Thoracic aorta (tissue), 2 donors: ENCODE measurements around the gene PRELID3B. TPM values are rescaled to one million over a fixed set of nuclear protein-coding genes. Genes with fewer than 3 reads are reported as not detected.
"Not testable (repeated sequence)": the region's sequence is repeated elsewhere in the genome, so short reads cannot be mapped to it uniquely, and the experiment has no call there.

Experiments used
- ATAC-seq: fragments of 150-250 bp; one replicate; pipeline ENCODE4 v1.8.0; 2017; ENCODE audit warnings: low read depth; ENCODE audit not compliant: insufficient number of reproducible peaks, low FRiP score
- DNase-seq: peaks from one replicate; pipeline ENCODE4 v3.0.0-alpha.2; 2020; ENCODE audit warnings: low spot score
- H3K27ac ChIP-seq, 2 donors: fragments of 200-600 bp; sonication (generic); 1 replicate in 1 of 2; 2 replicates in 1 of 2; pipeline ENCODE4 v1.5.1; 2016; ENCODE audit warnings: mild to moderate bottlenecking in 2 of 2, moderate library complexity in 2 of 2
- H3K27me3 ChIP-seq: fragments of 200-600 bp; sonication (generic); replicated peaks from 2 replicates; pipeline ENCODE4 v1.6.0; 2016; ENCODE audit warnings: mild to moderate bottlenecking; ENCODE audit not compliant: insufficient read depth
- H3K36me3 ChIP-seq: fragments of 200-600 bp; sonication (generic); one replicate; pipeline ENCODE4 v1.5.1; 2016
- H3K4me1 ChIP-seq, 2 donors: fragments of 200-600 bp; sonication (generic); 1 replicate in 1 of 2; 2 replicates in 1 of 2; pipeline versions ENCODE4 v1.5.1 to v1.6.0; 2016; ENCODE audit warnings: low read depth in 2 of 2, mild to moderate bottlenecking in 1 of 2; ENCODE audit not compliant: control insufficient read depth in 1 of 2
- H3K4me3 ChIP-seq: fragments of 200-600 bp; sonication (generic); 2 replicates; pipeline ENCODE4 v1.5.1; 2016; ENCODE audit warnings: mild to moderate bottlenecking
- H3K9me3 ChIP-seq: fragments of 200-600 bp; sonication (generic); 2 replicates; pipeline ENCODE4 v1.5.1; 2016
- total RNA-seq, 2 donors: library from RNA; depleted of rRNA; stranded (reverse); fragments of >200 nt; gene quantifications; one replicate each; pipeline versions ENCODE4 v1.1.0 to v1.2.3, GENCODE V29; 2016
- TF ChIP-seq, protein P1 (sequence below): fragments of 200-600 bp; sonication (generic); IDR thresholded peaks from one replicate; pipeline ENCODE4 v1.5.1; 2019; ENCODE audit warnings: antibody characterized with exemption

PRELID3B gene
- total RNA-seq, 2 donors from 2014 or later, result 25.5 to 30.5 TPM

DNA sequence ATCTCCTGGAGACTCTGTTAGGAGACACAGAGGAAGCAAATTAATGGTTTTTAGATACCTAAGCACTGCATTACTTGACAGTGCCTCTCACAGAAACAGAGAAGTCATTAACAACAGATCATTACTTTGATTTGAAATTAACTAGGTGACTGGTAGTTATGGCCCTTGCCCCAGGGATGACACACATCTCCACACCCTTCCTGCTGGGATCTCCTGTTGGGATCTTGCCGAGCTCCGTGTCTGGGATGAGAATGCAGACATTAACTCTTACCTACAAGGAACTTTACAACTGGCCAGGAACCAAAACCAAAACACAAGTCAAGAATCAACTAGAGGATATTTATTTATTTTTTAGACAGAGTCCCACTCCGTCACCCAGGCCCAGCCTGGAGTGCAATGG lies 2.2 kb upstream of the PRELID3B start:
- no peaks in the 10 kb centered on the region for H3K9me3 ChIP-seq
- no peak for DNase-seq
- H3K4me1 ChIP-seq, result peaks cover 16 to 24% of the 10 kb centered on the region in 2 donors
- no peak for ATAC-seq
- TF ChIP-seq, protein P1, sequence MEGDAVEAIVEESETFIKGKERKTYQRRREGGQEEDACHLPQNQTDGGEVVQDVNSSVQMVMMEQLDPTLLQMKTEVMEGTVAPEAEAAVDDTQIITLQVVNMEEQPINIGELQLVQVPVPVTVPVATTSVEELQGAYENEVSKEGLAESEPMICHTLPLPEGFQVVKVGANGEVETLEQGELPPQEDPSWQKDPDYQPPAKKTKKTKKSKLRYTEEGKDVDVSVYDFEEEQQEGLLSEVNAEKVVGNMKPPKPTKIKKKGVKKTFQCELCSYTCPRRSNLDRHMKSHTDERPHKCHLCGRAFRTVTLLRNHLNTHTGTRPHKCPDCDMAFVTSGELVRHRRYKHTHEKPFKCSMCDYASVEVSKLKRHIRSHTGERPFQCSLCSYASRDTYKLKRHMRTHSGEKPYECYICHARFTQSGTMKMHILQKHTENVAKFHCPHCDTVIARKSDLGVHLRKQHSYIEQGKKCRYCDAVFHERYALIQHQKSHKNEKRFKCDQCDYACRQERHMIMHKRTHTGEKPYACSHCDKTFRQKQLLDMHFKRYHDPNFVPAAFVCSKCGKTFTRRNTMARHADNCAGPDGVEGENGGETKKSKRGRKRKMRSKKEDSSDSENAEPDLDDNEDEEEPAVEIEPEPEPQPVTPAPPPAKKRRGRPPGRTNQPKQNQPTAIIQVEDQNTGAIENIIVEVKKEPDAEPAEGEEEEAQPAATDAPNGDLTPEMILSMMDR, result no peak
- H3K36me3 ChIP-seq, result no peaks in the 10 kb centered on the region
- no peak overlapping the region for H3K27ac ChIP-seq
- no peak overlapping the region for H3K4me3 ChIP-seq
- H3K27me3 ChIP-seq, result no peaks in the 10 kb centered on the region

DNA sequence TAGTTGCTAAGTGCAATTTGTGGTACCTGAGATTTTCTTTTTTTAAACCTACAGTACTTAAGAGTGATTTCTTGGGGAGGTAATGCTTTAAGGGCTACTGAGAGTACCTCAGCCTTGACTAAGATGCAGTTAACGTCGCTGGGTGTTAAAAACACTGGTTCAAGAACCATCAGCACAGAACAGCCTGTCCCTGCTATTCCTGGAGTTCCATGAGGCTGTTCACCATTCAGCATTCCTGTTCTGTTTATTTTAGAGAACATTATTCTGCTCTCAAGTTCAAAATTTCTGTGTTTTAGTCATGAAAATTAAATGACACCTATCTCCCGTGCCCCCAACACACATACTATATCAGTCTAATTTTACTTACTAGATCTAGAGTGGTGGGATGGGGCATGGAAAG lies 1.7 kb upstream of the PRELID3B start:
- ATAC-seq, result no peak
- H3K27me3 ChIP-seq, result no peaks in the 10 kb centered on the region
- TF ChIP-seq, protein P1, result no peak
- H3K4me1 ChIP-seq, result peaks cover 16 to 24% of the 10 kb centered on the region in 2 donors
- no peak for DNase-seq
- no peaks in the 10 kb centered on the region for H3K36me3 ChIP-seq
- no peak overlapping the region for H3K27ac ChIP-seq
- H3K4me3 ChIP-seq, result no peak overlapping the region
- no peaks in the 10 kb centered on the region for H3K9me3 ChIP-seq

DNA sequence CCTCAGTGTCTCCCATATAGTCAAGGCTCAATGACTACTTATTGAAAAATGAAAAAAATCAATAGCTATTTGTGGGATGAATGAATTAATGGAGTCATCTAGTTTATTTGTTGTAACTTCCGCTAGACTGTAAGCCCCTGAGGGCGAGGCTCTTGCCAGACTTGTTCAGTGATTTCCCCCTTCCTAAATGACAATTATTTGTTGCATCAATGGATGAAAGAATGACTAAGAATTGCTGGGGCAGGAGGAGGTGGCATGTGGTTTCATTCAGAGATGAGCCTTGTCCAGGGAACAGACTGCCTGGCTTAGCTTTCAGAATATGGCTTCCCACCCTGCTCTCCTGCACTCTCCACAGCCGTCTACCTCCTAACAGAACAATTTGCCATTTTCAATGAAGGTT lies 1.1 kb upstream of the PRELID3B start:
- no peak for DNase-seq
- Histone ChIP-seq H3K27me3 (no peaks in the 10 kb centered on the region), H3K27ac (no peak overlapping the region), H3K4me3 (no peak overlapping the region), H3K36me3 (no peaks in the 10 kb centered on the region), H3K4me1 (peaks cover 16 to 24% of the 10 kb centered on the region in 2 donors), H3K9me3 (no peaks in the 10 kb centered on the region)
- no peak for ATAC-seq
- TF ChIP-seq, protein P1, result no peak

DNA sequence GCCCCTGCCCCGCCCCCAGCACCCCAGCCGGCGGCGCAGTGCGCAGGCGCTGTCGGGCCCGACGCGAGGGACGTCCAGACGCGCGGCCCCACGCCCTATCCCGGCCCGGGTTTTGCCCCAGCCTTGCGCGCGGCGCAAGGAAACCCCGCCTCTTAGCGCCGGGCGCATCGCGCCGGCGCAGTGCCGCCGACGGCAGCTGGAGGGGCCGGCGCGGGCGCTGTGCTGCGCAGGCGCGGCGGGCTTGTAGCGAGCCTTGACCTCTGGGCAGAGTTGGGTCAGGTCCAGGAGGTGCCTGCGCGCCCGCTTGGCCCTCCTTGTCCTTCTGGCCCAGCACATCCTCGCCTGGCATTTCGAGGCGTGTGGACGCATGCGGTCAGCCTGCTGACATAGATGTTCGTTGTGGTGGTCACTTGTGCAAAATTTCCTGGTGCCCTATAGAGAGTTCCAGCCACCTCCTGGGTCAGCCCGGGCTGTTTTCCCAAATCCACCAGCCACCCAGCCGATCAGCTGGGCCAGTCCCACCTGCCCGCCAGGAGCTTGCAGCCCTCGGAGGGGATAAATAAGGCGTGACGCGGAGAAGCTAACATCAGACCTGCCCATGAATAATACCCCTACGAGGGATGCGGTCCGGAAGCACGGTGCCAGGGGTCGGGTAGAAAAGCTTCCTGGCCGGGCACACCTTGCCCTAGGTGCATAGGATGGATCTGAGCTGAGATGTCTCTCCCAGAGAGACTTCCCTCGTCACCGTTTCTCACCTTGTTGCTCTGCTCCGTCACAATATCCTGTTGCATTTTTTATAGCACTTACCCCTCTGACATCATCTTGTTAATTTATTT lies 428 bp upstream of the PRELID3B start:
- TF ChIP-seq, protein P1, result no peak
- H3K9me3 ChIP-seq, result no peaks in the 10 kb centered on the region
- no peaks in the 10 kb centered on the region for H3K36me3 ChIP-seq
- H3K4me1 ChIP-seq, result peaks cover 16 to 24% of the 10 kb centered on the region in 2 donors
- ATAC-seq (peak; percentile 98), DNase-seq (peak; percentile 59)
- peak overlapping the region; percentile 98 for H3K4me3 ChIP-seq
- peak overlapping the region; percentile 57 for H3K27ac ChIP-seq
- H3K27me3 ChIP-seq, result no peaks in the 10 kb centered on the region

DNA sequence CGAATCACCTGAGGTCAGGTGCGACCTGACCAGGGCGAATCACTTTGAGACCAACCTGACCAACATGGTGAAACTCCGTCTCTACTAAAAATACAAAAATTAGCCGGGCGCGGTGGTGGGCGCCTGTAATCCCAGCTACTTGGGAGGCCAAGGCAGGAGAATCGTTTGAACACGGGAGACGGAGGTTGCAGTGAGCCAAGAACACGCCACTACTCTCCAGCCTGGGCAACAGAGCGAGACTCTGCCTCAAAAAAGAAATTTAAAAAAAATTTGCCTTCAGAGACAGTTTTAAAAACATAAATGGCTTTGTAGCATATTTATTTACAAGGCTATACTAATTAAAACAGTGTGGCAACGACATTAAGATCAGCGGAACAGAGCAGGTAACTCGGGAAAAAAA lies 1.1 kb downstream of the PRELID3B start:
- not testable (repeated sequence) for ATAC-seq, H3K27me3 ChIP-seq, H3K27ac ChIP-seq, H3K36me3 ChIP-seq, H3K9me3 ChIP-seq, DNase-seq
- Histone ChIP-seq H3K4me1 (peaks cover 16 to 24% of the 10 kb centered on the region in 2 donors), H3K4me3 (peak overlapping the region; percentile 98)
